GM23248 (cell line): ENCODE data around the gene CTNNA2.

ENCODE experiments used
- EZH2 ChIP-seq: fragments of 200-600 bp; sonication (generic); IDR thresholded peaks from 2 replicates; pipeline ENCODE4 v1.6.1; 2018; ENCODE audit warnings: antibody characterized with exemption, mild to moderate bottlenecking; ENCODE audit not compliant: insufficient read depth, poor library complexity, severe bottlenecking
- EZH2phosphoT487 ChIP-seq: fragments of 200-600 bp; sonication (generic); IDR thresholded peaks from 2 replicates; pipeline ENCODE4 v1.6.1; 2018; ENCODE audit warnings: antibody characterized with exemption, moderate library complexity, mild to moderate bottlenecking, low read depth; ENCODE audit not compliant: insufficient read depth

GRCh38 chr2:80037310-80037709 is 524.5 kb downstream of the CTNNA2 start:
- TF ChIP-seq EZH2 (no peak), EZH2phosphoT487 (no peak)
